Measurements from ENCODE around the gene LCT. TPM values are rescaled to one million over a fixed set of nuclear protein-coding genes. Genes with fewer than 3 reads are reported as not detected.
A peak's percentile ranks its signal among the peaks of the same experiment; 100 is the strongest.

The LCT gene
- total and polyA plus RNA-seq, 9 of the 15 experiments (the other 6 are each of a cell fraction or from before 2014, with no cell fraction given) = 0.01 to 0.04 (median 0.03) TPM; not detected in 4

- TF ChIP-seq ZBTB2 (IDR thresholded peaks at IDR 0.05) (peak; percentile 88; the same call in 1 of the 2 replicates), BRD4 (IDR thresholded peaks at IDR 0.05) (peak; percentile 86), EZH2 (IDR thresholded peaks at IDR 0.05; ENCODE audit: borderline replicate concordance, low read depth, low read length) (no peak), DDX20 (tag; IDR thresholded peaks at IDR 0.05; ENCODE audit: low read depth) (no peak), BRD9 (IDR thresholded peaks at IDR 0.05; ENCODE audit: low read depth, partially characterized antibody) (no peak), ATF6 (CRISPR knock-in tag; IDR thresholded peaks at IDR 0.05) (no peak), MIER1 (IDR thresholded peaks at IDR 0.05; ENCODE audit: low read depth) (no peak), ZEB2 (IDR thresholded peaks at IDR 0.05) (no peak), REST (IDR thresholded peaks at IDR 0.05; ENCODE audit: borderline replicate concordance) (no peak), REST (CRISPR knock-in tag; IDR thresholded peaks at IDR 0.05; ENCODE audit: low read depth) (0 out of 2 replicates have a peak, but pooled peaks have one; percentile 36), ZNF347 (CRISPR knock-in tag; IDR thresholded peaks at IDR 0.05; ENCODE audit: low read depth) (no peak), ATF7 (IDR thresholded peaks at IDR 0.05) (peak; percentile 96), ZNF695 (CRISPR knock-in tag; IDR thresholded peaks at IDR 0.05) (no peak), ZNF780A (CRISPR knock-in tag; IDR thresholded peaks at IDR 0.05) (no peak), ZNF395 (CRISPR knock-in tag; IDR thresholded peaks at IDR 0.05) (no peak; the same call in 1 of the 2 replicates)
These were observed 95.3 kb downstream of the LCT start, which contains the start of gene UBXN4 (continued) for GRCh38 chr2:135741395-135742324.

All from K562 (cell line).